NCI-H748 (cell line): Measurements from ENCODE around the gene ACTL7B.
"Not testable (repeated sequence)": the region's sequence is repeated elsewhere in the genome, so short reads cannot be mapped to it uniquely, and the experiment has no call there.

ENCODE experiments used
- DNase-seq: peaks from one replicate; lab custom pipeline; 2025; ENCODE audit not compliant: unreplicated experiment; lab: John Stamatoyannopoulos, UW

The ACTL7B gene

GRCh38 chr9:108845947-108846346 is 9.8 kb downstream of the ACTL7B start:
- no peak for DNase-seq

- DNase-seq: peak; percentile 59
Observed at GRCh38 chr9:108845507-108845906, 10.3 kb downstream of the ACTL7B start.

GRCh38 chr9:108844856-108845255 is 10.9 kb downstream of the ACTL7B start:
- peak; percentile 98 for DNase-seq

- DNase-seq: peak; percentile 83
Observed at GRCh38 chr9:108844391-108844790, 11.4 kb downstream of the ACTL7B start.

- no peak for DNase-seq
Observed at GRCh38 chr9:108842610-108843295, 13.0 kb downstream of the ACTL7B start.

GRCh38 chr9:108839561-108839960 is 16.2 kb downstream of the ACTL7B start:
- DNase-seq: not testable (repeated sequence)

- DNase-seq: no peak
Observed at GRCh38 chr9:108838017-108838416, 17.8 kb downstream of the ACTL7B start.

- DNase-seq: no peak
Observed at GRCh38 chr9:108837530-108837929, 18.3 kb downstream of the ACTL7B start.

- DNase-seq: no peak
Observed at GRCh38 chr9:108836781-108837180, 19.0 kb downstream of the ACTL7B start.

GRCh38 chr9:108836319-108836718 is 19.5 kb downstream of the ACTL7B start:
- DNase-seq: no peak

GRCh38 chr9:108835831-108836230 is 20.0 kb downstream of the ACTL7B start:
- DNase-seq: no peak

GRCh38 chr9:108834959-108835665 is 20.7 kb downstream of the ACTL7B start:
- no peak for DNase-seq

GRCh38 chr9:108832179-108832500 is 23.6 kb downstream of the ACTL7B start:
- DNase-seq: no peak

- DNase-seq: no peak
Observed at GRCh38 chr9:108831496-108832178, 24.1 kb downstream of the ACTL7B start.

GRCh38 chr9:108830272-108830671 is 25.5 kb downstream of the ACTL7B start:
- DNase-seq: no peak

GRCh38 chr9:108823829-108824228 is 32.0 kb downstream of the ACTL7B start:
- DNase-seq: no peak

- no peak for DNase-seq
Observed at GRCh38 chr9:108816037-108816436, 39.7 kb downstream of the ACTL7B start.

GRCh38 chr9:108815156-108815555 is 40.6 kb downstream of the ACTL7B start:
- DNase-seq: no peak

- DNase-seq: peak; percentile 68
Observed at GRCh38 chr9:108813951-108814601, 41.7 kb downstream of the ACTL7B start.

GRCh38 chr9:108812396-108813025 is 43.3 kb downstream of the ACTL7B start:
- peak; percentile 84 for DNase-seq

GRCh38 chr9:108811944-108812343 is 43.8 kb downstream of the ACTL7B start:
- DNase-seq: peak; percentile 91
